Measurements from ENCODE around the gene SECTM1. TPM values are rescaled to one million over a fixed set of nuclear protein-coding genes. Genes with fewer than 3 reads are reported as not detected.

The SECTM1 gene
- total and polyA plus RNA-seq, 7 donors = 0.70 to 2.3 (median 1.2) TPM

DNA sequence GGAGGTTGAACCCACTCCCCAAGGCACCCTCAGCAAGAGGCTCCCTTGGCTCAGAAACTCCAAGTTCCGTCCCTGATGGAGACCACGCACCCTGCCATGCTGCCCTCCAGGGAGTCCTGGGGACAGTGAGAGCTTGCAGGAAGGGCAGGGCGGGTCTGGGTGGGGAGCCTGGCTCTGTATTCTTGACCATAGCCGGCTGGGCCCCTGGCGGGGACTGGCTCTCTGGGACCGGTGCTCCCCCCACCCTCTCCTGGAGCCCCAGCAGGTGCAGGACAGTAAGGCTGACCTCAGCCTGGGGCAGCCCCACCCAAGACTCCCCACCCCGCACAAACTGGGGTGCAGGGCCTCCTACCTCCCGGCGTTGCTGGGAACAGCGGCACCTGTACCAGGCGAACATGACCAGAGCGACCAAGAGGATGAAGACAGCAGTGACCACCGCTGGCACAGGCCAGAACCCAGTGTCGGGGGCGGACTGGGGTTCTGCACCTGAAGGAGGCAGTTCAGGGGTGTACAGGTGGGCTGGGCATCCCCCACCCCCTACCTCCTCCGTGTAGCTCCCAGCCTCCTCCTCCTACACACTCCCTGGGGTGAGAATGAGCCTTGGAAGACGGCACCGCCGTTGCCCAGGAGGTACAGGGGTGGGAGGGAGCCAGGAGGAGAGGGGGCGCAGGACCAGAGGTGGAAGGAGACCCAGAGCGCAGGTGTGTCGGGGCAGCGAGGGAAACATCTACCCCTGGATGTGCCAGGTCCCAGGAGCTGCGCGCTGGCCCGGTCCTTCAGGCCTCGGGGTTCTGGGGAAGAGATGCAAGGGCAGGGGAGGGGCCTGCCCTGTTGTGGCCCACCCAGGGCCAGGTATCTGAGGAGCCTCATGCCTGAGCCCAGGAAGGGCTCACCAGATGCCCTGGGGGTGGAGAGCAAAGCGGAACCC, 10.8 kb downstream of the SECTM1 start:
- DNase-seq (no peak), ATAC-seq (no peak)
- Histone ChIP-seq H3K27me3 (ENCODE audit: insufficient read depth in 3 of 3, low read length in 2 of 3) (no peaks in the 10 kb centered on the region), H3K36me3 (ENCODE audit: insufficient read depth in 1 of 2, low read depth in 1 of 2) (no peaks in the 10 kb centered on the region), H3K27ac (no peak overlapping the region), H3K9me3 (no peaks in the 10 kb centered on the region), H3K4me1 (peaks cover 5% of the 10 kb centered on the region), H3K4me3 (no peak overlapping the region)
- WGBS, 3 donors = 82 to 84% (median 83%) methylated on average over 25 to 28 of the region's 28 CpGs
- TF ChIP-seq, protein P1, sequence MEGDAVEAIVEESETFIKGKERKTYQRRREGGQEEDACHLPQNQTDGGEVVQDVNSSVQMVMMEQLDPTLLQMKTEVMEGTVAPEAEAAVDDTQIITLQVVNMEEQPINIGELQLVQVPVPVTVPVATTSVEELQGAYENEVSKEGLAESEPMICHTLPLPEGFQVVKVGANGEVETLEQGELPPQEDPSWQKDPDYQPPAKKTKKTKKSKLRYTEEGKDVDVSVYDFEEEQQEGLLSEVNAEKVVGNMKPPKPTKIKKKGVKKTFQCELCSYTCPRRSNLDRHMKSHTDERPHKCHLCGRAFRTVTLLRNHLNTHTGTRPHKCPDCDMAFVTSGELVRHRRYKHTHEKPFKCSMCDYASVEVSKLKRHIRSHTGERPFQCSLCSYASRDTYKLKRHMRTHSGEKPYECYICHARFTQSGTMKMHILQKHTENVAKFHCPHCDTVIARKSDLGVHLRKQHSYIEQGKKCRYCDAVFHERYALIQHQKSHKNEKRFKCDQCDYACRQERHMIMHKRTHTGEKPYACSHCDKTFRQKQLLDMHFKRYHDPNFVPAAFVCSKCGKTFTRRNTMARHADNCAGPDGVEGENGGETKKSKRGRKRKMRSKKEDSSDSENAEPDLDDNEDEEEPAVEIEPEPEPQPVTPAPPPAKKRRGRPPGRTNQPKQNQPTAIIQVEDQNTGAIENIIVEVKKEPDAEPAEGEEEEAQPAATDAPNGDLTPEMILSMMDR (IDR thresholded peaks at IDR 0.05) = no peak
- intact Hi-C loops (cut with DNase I) = no loop called here

DNA sequence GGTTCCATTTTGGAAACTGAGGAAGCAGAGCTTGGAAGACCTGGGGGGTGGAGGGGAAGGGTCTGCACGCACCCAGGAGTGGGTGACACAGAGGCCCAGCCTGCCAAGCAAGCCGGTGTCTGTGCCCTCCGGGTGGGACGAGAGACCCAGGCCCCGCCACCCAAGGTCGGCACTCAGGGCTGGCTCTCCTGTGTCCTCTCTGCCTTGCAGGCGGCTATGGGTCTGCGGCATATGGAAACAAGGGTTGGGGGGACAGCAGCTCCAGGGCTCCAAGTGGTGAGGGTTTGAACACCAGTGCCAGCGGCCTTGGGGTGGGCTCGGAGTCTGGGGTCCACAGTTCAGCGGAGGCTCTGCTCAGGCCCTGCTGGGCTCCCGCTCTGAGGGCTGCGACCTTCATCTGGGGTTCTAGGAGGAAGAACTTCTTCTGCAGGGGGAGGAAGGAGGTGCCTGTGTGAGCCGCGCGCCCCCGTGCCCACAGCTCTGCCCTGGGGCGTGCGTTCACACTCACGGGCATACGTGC, 11.6 kb downstream of the SECTM1 start:
- Histone ChIP-seq H3K36me3 (ENCODE audit: insufficient read depth in 1 of 2, low read depth in 1 of 2) (no peaks in the 10 kb centered on the region), H3K27ac (no peak overlapping the region), H3K4me1 (peaks cover 5% of the 10 kb centered on the region), H3K27me3 (ENCODE audit: insufficient read depth in 3 of 3, low read length in 2 of 3) (no peaks in the 10 kb centered on the region), H3K9me3 (no peaks in the 10 kb centered on the region), H3K4me3 (no peak overlapping the region)
- TF ChIP-seq, protein P1 (IDR thresholded peaks at IDR 0.05) = no peak
- WGBS, 3 donors = 80 to 90% (median 82%) methylated on average over 15 to 21 of the region's 21 CpGs
- DNase-seq (no peak), ATAC-seq (peak in 1 of 4 donors; percentile 6)
- intact Hi-C loops (cut with DNase I) = loop anchor here (1.0 to 2.0 kb wide), 4 partner anchors 85 to 116 kb away; no protein-coding TSS in a partner anchor

DNA sequence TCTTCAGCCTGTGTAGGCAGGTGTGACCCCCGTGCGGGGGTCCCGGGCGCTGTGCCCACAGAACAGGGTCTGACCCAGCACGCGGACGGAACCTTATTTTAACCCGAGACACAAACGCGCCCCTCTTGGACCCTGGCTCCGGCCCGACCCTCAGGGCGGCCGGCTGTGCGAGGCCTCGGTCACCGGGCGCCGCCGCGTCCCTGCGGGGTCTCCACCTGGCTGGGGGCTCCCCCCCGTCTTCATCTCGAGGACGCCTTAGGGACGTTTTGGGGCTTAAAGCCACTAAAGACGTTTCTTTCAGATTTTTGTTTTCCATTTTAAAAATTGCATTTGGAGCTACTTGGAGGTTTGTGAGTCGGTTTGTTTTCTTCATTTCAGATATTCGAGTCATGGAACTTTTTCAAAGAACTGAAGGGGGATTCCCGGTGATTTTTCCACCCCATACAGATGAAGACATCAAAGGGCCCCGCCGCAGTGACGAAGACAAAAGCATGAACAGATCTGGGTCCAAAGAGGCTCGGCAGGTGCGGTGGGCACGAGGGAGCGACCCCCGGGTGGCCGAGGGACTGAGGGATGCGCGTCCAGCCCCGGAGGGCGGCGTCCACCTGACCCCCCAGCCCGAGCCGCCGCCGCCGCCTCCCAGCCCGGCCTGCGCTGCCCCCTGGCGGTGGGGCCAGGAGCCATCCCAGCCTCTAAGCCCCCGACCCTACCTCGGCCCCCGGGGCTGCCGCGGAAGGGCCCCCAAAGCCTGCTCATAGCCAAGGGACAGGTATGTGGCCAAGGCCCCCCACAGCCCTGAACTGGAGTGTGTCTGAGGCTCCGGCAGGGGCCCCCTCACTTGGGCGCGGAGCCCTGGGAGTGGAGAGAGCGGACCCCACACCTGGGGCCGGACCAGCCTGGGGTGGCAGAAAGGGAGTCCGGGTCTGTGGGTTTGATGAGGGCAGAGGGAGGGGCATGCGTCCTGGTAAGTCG, 12.3 kb downstream of the SECTM1 start:
- H3K4me3 ChIP-seq = peak overlapping the region; percentile 22
- ATAC-seq (peak; percentile 68 to 91 (median 82)), DNase-seq (no peak)
- H3K36me3 ChIP-seq (ENCODE audit: insufficient read depth in 1 of 2, low read depth in 1 of 2) = no peaks in the 10 kb centered on the region
- TF ChIP-seq, protein P1 (IDR thresholded peaks at IDR 0.05) = peak; percentile 86
- 42 to 54% (median 45%) methylated on average over 58 to 65 of the region's 65 CpGs for WGBS, 3 donors
- no peak overlapping the region for H3K27ac ChIP-seq
- H3K4me1 ChIP-seq = peaks cover 5% of the 10 kb centered on the region
- no peaks in the 10 kb centered on the region for H3K27me3 ChIP-seq (ENCODE audit: insufficient read depth in 3 of 3, low read length in 2 of 3)
- no peaks in the 10 kb centered on the region for H3K9me3 ChIP-seq
- intact Hi-C loops (cut with DNase I) = loop anchor here (1.0 to 2.0 kb wide), 4 partner anchors 84 to 115 kb away; no protein-coding TSS in a partner anchor

DNA sequence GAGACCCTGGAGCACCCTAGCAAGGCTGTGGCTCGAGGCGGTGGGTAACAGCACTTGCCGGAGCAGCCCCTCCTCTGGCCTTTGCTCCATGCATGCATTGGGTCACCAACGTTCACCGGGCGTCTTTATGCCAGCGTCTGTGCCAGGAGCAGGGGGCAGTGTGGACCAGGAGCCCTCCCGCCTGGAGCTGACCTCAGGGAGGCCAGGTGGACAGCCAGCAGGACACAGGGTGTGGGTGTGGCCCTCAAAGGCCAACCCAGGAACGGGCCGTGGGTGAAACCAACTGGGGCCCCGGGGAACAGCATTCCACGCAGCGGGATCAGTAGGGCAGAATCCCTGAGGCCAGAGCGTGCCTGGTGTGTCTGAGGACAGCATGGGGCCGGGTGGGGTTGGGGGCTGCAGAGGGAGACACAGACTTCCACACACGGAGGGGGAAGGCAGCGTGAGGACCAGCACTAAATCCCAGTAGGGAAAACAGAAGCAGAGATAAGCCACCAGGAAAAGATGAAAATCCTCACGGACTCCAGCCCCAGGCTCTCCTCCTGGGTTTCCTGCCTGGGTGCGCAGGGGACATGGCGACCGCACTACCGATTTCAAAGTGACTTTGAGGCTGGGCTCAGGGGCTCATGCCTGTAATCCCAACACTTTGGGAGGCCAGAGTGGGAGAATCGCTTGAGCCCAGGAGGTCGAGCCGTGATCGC, 13.3 kb downstream of the SECTM1 start:
- TF ChIP-seq, protein P1 (IDR thresholded peaks at IDR 0.05) = no peak
- Histone ChIP-seq H3K36me3 (ENCODE audit: insufficient read depth in 1 of 2, low read depth in 1 of 2) (no peaks in the 10 kb centered on the region), H3K4me1 (peaks cover 5% of the 10 kb centered on the region), H3K27me3 (ENCODE audit: insufficient read depth in 3 of 3, low read length in 2 of 3) (peaks cover 0 to 5% (median 5%) of the 10 kb centered on the region in 3 donors), H3K9me3 (no peaks in the 10 kb centered on the region), H3K4me3 (no peak overlapping the region), H3K27ac (no peak overlapping the region)
- DNase-seq (no peak), ATAC-seq (no peak)
- 61 to 70% (median 68%) methylated on average over 25 to 26 of the region's 26 CpGs for WGBS, 3 donors
- intact Hi-C loops (cut with DNase I) = loop anchor here in 1 of 2 donors (2.0 kb wide), 2 partner anchors 83 to 113 kb away; no protein-coding TSS in a partner anchor

Data from psoas muscle (tissue), 8 donors.